Measurements from ENCODE around the gene MGARP. TPM values are rescaled to one million over a fixed set of nuclear protein-coding genes. Genes with fewer than 3 reads are reported as not detected.

MGARP gene
- total RNA-seq, 2 donors from 2014 or later: 0.53 to 1.3 TPM

GRCh38 chr4:139221687-139222086, 58.3 kb downstream of the MGARP start:
- H3K36me3 Mint-ChIP-seq (ENCODE audit: low read depth): no peaks in the 10 kb centered on the region
- H3K9me3 ChIP-seq (ENCODE audit: control insufficient read depth, low read length): no peaks in the 10 kb centered on the region
- no peak overlapping the region for H3K27ac ChIP-seq (ENCODE audit: low read depth, low read length)
- H3K4me1 Mint-ChIP-seq: peaks cover 3% of the 10 kb centered on the region
- TF ChIP-seq, protein P1, sequence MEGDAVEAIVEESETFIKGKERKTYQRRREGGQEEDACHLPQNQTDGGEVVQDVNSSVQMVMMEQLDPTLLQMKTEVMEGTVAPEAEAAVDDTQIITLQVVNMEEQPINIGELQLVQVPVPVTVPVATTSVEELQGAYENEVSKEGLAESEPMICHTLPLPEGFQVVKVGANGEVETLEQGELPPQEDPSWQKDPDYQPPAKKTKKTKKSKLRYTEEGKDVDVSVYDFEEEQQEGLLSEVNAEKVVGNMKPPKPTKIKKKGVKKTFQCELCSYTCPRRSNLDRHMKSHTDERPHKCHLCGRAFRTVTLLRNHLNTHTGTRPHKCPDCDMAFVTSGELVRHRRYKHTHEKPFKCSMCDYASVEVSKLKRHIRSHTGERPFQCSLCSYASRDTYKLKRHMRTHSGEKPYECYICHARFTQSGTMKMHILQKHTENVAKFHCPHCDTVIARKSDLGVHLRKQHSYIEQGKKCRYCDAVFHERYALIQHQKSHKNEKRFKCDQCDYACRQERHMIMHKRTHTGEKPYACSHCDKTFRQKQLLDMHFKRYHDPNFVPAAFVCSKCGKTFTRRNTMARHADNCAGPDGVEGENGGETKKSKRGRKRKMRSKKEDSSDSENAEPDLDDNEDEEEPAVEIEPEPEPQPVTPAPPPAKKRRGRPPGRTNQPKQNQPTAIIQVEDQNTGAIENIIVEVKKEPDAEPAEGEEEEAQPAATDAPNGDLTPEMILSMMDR (conservative IDR thresholded peaks at IDR 0.05): no peak
- H3K9me3 Mint-ChIP-seq: no peaks in the 10 kb centered on the region
- H3K27me3 ChIP-seq (ENCODE audit: control insufficient read depth, insufficient read depth, low read length, poor library complexity, severe bottlenecking): no peaks in the 10 kb centered on the region
- H3K4me3 ChIP-seq (ENCODE audit: low read length): no peak overlapping the region
- no peak overlapping the region for H3K4me3 Mint-ChIP-seq
- H3K36me3 ChIP-seq (ENCODE audit: control insufficient read depth, insufficient read depth, low read length): no peaks in the 10 kb centered on the region
- no peaks in the 10 kb centered on the region for H3K27me3 Mint-ChIP-seq (ENCODE audit: insufficient read depth)
- H3K9ac ChIP-seq (ENCODE audit: extremely low read depth, low read length, poor library complexity, severe bottlenecking): no peak overlapping the region
- no peak overlapping the region for H3K27ac Mint-ChIP-seq
- no peaks in the 10 kb centered on the region for H3K4me1 ChIP-seq (ENCODE audit: control insufficient read depth, insufficient read depth, low read length)
- no peak for DNase-seq
- 95 to 100% methylated on average over 4 to 5 of the region's 5 CpGs for WGBS, 2 experiments (ENCODE audit: insufficient coverage in 1 of 2, insufficient read length in 1 of 2)

DNA sequence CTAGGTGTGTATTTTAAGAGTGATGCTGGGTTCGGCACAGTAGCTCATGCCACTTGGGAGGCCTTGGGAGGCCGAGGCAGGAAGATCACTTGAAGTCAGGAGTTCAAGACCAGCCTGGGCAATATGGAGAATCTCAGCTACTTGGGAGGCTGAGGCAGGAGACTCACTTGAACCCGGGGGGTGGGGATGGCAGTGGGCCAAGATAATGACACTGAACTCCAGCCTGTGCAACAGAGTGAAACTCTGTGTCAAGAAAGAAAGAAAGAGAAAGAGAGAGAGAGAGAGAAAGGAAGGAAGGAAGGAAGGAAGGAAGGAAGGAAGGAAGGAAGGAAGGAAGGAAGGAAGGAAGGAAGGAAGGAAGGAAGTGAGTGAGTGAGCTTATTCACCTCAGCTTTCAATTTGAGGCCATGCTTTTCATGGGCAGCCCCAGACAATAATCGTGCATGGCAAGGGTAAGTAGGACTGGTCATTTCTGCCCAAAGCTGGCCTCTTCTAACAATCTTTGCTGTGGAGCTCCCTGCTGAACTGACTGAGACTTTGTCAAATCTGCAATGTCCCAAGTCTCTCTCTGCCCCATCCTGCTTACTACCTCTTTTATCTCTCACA, 60.5 kb downstream of the MGARP start:
- no peaks in the 10 kb centered on the region for H3K4me1 ChIP-seq (ENCODE audit: control insufficient read depth, insufficient read depth, low read length)
- Mint-ChIP-seq H3K9me3 (no peaks in the 10 kb centered on the region), H3K4me3 (no peak overlapping the region), H3K27me3 (ENCODE audit: insufficient read depth) (no peaks in the 10 kb centered on the region), H3K4me1 (peaks cover 3% of the 10 kb centered on the region), H3K27ac (no peak overlapping the region), H3K36me3 (ENCODE audit: low read depth) (no peaks in the 10 kb centered on the region)
- H3K27me3 ChIP-seq (ENCODE audit: control insufficient read depth, insufficient read depth, low read length, poor library complexity, severe bottlenecking): no peaks in the 10 kb centered on the region
- DNase-seq: no peak
- H3K9me3 ChIP-seq (ENCODE audit: control insufficient read depth, low read length): no peaks in the 10 kb centered on the region
- TF ChIP-seq, protein P1 (conservative IDR thresholded peaks at IDR 0.05): no peak
- H3K36me3 ChIP-seq (ENCODE audit: control insufficient read depth, insufficient read depth, low read length): no peaks in the 10 kb centered on the region
- no peak overlapping the region for H3K27ac ChIP-seq (ENCODE audit: low read depth, low read length)
- 77 to 92% methylated on average over 3 to 4 of the region's 4 CpGs for WGBS, 2 experiments (ENCODE audit: insufficient coverage in 1 of 2, insufficient read length in 1 of 2)
- H3K9ac ChIP-seq (ENCODE audit: extremely low read depth, low read length, poor library complexity, severe bottlenecking): no peak overlapping the region
- no peak overlapping the region for H3K4me3 ChIP-seq (ENCODE audit: low read length)

Other genes starting within 250 kb of the MGARP start
- gene ELF2, start 103.0 kb downstream of the MGARP start, total RNA-seq: 10 to 100 TPM; 47.6 to 53.9 TPM
- 10 to 100 TPM; 64.7 to 78.9 TPM for gene NAA15, start 21.3 kb upstream of the MGARP start, total RNA-seq
- 10 to 100 TPM; 54.2 to 64.5 TPM for gene NDUFC1, start 22.3 kb upstream of the MGARP start, total RNA-seq
- gene RAB33B, start 173.9 kb upstream of the MGARP start, total RNA-seq: 10 to 100 TPM in 1 of 2 donors, 1 to 10 TPM in 1; 8.7 to 11.4 TPM